A549 (cell line): ENCODE results near the gene SLC4A7. TPM values are rescaled to one million over a fixed set of nuclear protein-coding genes. Genes with fewer than 3 reads are reported as not detected.
"Not testable (repeated sequence)": the region's sequence is repeated elsewhere in the genome, so short reads cannot be mapped to it uniquely, and the experiment has no call there.

Source experiments
- ATAC-seq, 2 experiments: fragments of 200-7000 bp in 1 of 2; fragments of >200 bp in 1 of 2; cut with Nextera tagmentation in 1 of 2; cut with Tn5 transposase in 1 of 2; 3 replicates each; pipeline versions ENCODE4 v1.8.0 to v1.9.1; 2018 to 2020; ENCODE audit warnings: mild to moderate bottlenecking in 1 of 2, moderate library complexity in 1 of 2
- CTCF ChIA-PET: fragments of 300-600 bp; sonication (Branson Sonifier 250); formaldehyde crosslinking; extraction: SDS; loops from one replicate; lab custom pipeline; 2021; ENCODE audit warnings: antibody characterized with exemption, inconsistent platforms; lab: Yijun Ruan, JAX
- POLR2A ChIA-PET: fragments of 350-600 bp; formaldehyde crosslinking; extraction: SDS; loops from one replicate; lab custom pipeline; 2021; ENCODE audit warnings: antibody characterized with exemption, inconsistent platforms; lab: Yijun Ruan, JAX
- DNase-seq, 2 experiments: peaks; one replicate each; pipeline versions ENCODE4 v3.0.0 to v3.0.0-alpha.2; 2011 to 2016; ENCODE audit warnings: low read depth in 1 of 2, low spot score in 1 of 2
- FAIRE-seq: peaks from 2 replicates; lab custom pipeline; 2011; peaks lifted over from hg19 to GRCh38; lab: Jason Lieb, UNC
- H3K27ac ChIP-seq, 2 experiments: fragments of >200 bp; sonication (Bioruptor Twin); formaldehyde crosslinking; 3 replicates each; pipeline ENCODE4 v1.5.1; 2016 to 2017
- H3K4me1 ChIP-seq: fragments of >200 bp; sonication (Bioruptor Twin); formaldehyde crosslinking; 3 replicates; pipeline ENCODE4 v1.6.1; 2016
- H3K4me2 ChIP-seq: fragments of >200 bp; sonication (Bioruptor Twin); formaldehyde crosslinking; 3 replicates; pipeline ENCODE4 v1.6.1; 2016
- H3K4me3 ChIP-seq: fragments of >200 bp; sonication (Bioruptor Twin); formaldehyde crosslinking; 3 replicates; pipeline ENCODE4 v1.5.1; 2016
- H3K9me3 ChIP-seq: fragments of >200 bp; sonication (Bioruptor Twin); formaldehyde crosslinking; 3 replicates; pipeline ENCODE4 v1.6.1; 2016
- CEBPB ChIP-seq, 2 experiments: fragments of >200 bp in 1 of 2; sonication (Bioruptor Twin) in 1 of 2; formaldehyde crosslinking in 1 of 2; IDR thresholded peaks; 2 replicates each; pipeline ENCODE4 v1.6.1; 2012 to 2016
- CHD4 ChIP-seq: fragments of 200-600 bp; sonication (generic); IDR thresholded peaks from 2 replicates; pipeline ENCODE4 v1.6.1; 2016; ENCODE audit warnings: antibody characterized with exemption, mild to moderate bottlenecking, borderline replicate concordance
- FOSL2 ChIP-seq, 2 experiments: fragments of 450-650 bp in 1 of 2; fragments of >200 bp in 1 of 2; sonication (Bioruptor Twin) in 1 of 2; formaldehyde crosslinking; IDR thresholded peaks; 2 replicates each; pipeline versions ENCODE4 v1.5.0 to v1.6.1; 2016 to 2020; ENCODE audit warnings: mild to moderate bottlenecking in 1 of 2, moderate library complexity in 1 of 2
- FOXS1 ChIP-seq: fragments of 250-450 bp; sonication (Bioruptor Pico); IDR thresholded peaks from 2 replicates; pipeline ENCODE4 v1.5.0; 2020; ENCODE audit warnings: mild to moderate bottlenecking, moderate library complexity
- GATA3 ChIP-seq: IDR thresholded peaks from 2 replicates; pipeline ENCODE4 v1.6.1; 2012; ENCODE audit warnings: borderline replicate concordance
- HEYL ChIP-seq: fragments of 250-450 bp; sonication (Bioruptor Pico); IDR thresholded peaks from 2 replicates; pipeline ENCODE4 v1.8.0; 2021; ENCODE audit warnings: mild to moderate bottlenecking, moderate library complexity
- JUN ChIP-seq, 2 experiments: fragments of >200 bp; sonication (Bioruptor Twin); formaldehyde crosslinking; IDR thresholded peaks; 2 replicates in 1 of 2; 3 replicates in 1 of 2; pipeline ENCODE4 v1.6.1; 2016 to 2017
- JUNB ChIP-seq: fragments of >200 bp; sonication (Bioruptor Twin); formaldehyde crosslinking; IDR thresholded peaks from 2 replicates; pipeline ENCODE4 v1.6.1; 2016
- KDM5A ChIP-seq: fragments of 200-600 bp; sonication (generic); IDR thresholded peaks from 2 replicates; pipeline ENCODE4 v1.6.1; 2016; ENCODE audit warnings: antibody characterized with exemption, mild to moderate bottlenecking
- MAFK ChIP-seq: fragments of 450-650 bp; IDR thresholded peaks from 2 replicates; pipeline ENCODE4 v1.6.1; 2014; ENCODE audit not compliant: partially characterized antibody
- NPAS2 ChIP-seq: fragments of 250-450 bp; sonication (Bioruptor Pico); IDR thresholded peaks from 2 replicates; pipeline ENCODE4 v1.8.0; 2022; ENCODE audit warnings: mild to moderate bottlenecking, moderate library complexity, borderline replicate concordance
- POLR2AphosphoS2 ChIP-seq: conservative IDR thresholded peaks from 2 replicates; pipeline ENCODE4 v1.6.1; 2012; ENCODE audit warnings: low read length, improper control_type of control experiment, inconsistent platforms
- RAD21 ChIP-seq, 2 experiments: fragments of >200 bp in 1 of 2; sonication (Bioruptor Twin) in 1 of 2; formaldehyde crosslinking in 1 of 2; IDR thresholded peaks in 1 of 2; conservative IDR thresholded peaks in 1 of 2; 2 replicates in 1 of 2; 3 replicates in 1 of 2; pipeline ENCODE4 v1.6.1; 2012 to 2018; ENCODE audit warnings: inconsistent platforms in 1 of 2
- RFX5 ChIP-seq: fragments of 450-650 bp; IDR thresholded peaks from 2 replicates; pipeline ENCODE4 v1.7.1; 2014; ENCODE audit warnings: antibody characterized with exemption, mild to moderate bottlenecking, moderate library complexity
- WGBS: methylation state at CpG from one replicate; pipeline ENCODE4 v1.1.6; 2017; ENCODE audit errors: missing lambda C conversion rate; 5-methylcytosine and 5-hydroxymethylcytosine counted together
- polyA plus RNA-seq, 4 experiments: library from polyadenylated mRNA; depleted of rRNA in 3 of 4; stranded (reverse); fragments of >200 nt; fragmentation: RNase III in 1 of 4; extraction: RNeasy Plus Mini Kit Qiagen cat#74134 plus additional on column Dnase treatment in 1 of 4; gene quantifications; 2 replicates in 3 of 4; 3 replicates in 1 of 4; pipeline ENCODE4 v1.2.3, GENCODE V29; 2011 to 2017
- TF ChIP-seq, protein P1 (sequence below): fragments of 450-650 bp; IDR thresholded peaks from 2 replicates; pipeline ENCODE4 v1.6.1; 2014; ENCODE audit warnings: antibody characterized with exemption
- TF ChIP-seq, protein P2 (sequence below): IDR thresholded peaks from 2 replicates; pipeline ENCODE4 v1.6.1; 2012
- TF ChIP-seq, protein P3 (sequence below): fragments of 150-350 bp; IDR thresholded peaks from 2 replicates; pipeline ENCODE4 v1.6.1; 2014; ENCODE audit warnings: low read depth, mild to moderate bottlenecking, low read length
- TF ChIP-seq, protein P4 (sequence below): IDR thresholded peaks from 2 replicates; pipeline ENCODE4 v1.6.1; 2012

The SLC4A7 gene
- polyA plus RNA-seq, 2 of the 4 experiments (the other 2 are of a cell fraction) = 35.1 to 70.2 TPM

DNA sequence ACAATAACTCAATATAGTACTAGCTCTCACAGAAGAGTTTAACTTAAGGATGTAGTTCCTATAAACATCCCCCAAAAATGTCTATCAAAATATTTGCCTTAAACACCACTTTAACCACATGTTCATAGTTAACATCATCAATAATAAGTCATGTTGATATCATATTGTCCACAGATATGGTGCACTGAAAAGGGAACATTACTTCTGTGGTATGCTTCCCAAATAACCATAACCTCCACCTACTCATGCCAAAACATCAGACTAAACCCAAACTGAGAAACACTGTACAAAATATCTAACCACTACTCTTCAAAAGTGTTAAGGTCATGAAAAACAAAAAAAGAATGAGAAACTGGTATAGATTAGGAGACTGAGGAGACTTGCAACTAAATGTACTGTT is 32.9 kb downstream of the SLC4A7 start:
- ChIA-PET POLR2A (no interaction called here), CTCF (interaction anchor here (2.8 kb wide), 1 partner anchor 16 kb away, joined by 10 read pairs; no protein-coding TSS in a partner anchor)
- H3K4me1 ChIP-seq = peaks cover 39% of the 10 kb centered on the region
- H3K4me3 ChIP-seq = no peak overlapping the region
- H3K4me2 ChIP-seq = no peak overlapping the region
- TF ChIP-seq, protein P1, sequence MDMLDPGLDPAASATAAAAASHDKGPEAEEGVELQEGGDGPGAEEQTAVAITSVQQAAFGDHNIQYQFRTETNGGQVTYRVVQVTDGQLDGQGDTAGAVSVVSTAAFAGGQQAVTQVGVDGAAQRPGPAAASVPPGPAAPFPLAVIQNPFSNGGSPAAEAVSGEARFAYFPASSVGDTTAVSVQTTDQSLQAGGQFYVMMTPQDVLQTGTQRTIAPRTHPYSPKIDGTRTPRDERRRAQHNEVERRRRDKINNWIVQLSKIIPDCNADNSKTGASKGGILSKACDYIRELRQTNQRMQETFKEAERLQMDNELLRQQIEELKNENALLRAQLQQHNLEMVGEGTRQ = no peak
- no peak for FAIRE-seq
- no peak for DNase-seq
- no peak overlapping the region for H3K27ac ChIP-seq
- no peaks in the 10 kb centered on the region for H3K9me3 ChIP-seq
- ATAC-seq = peak in 1 of 2 experiments; percentile 27; a peak in 1 of 6 replicates

DNA sequence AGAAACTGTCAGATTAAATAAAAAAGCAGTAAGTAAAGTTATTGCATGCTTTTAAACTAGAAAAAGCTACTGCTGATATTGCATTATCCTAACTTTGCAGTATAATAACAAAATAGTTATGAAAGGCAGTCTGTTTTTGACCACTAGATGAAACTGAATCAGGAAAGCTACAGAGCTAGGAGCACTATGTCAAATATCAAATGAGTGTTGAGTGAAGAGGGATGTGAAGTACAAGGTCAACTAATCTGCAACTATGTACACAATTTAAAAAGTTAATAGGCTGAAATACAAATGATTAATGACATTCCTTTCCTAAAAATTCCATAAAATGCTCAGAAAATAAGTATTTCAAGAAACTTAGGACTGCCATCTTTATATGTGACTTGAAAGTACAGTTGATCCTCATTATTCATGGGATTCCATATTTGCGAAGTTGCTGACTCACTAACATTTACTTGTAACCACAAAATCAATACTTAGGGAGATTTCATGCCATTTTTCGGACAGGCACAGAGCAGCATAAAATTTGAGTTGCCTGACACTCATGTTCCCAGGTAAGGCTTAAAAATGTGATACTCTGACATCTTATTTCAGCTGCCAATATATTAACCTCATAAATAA is 34.5 kb downstream of the SLC4A7 start:
- CTCF ChIA-PET = interaction anchor here (1.4 to 2.8 kb wide), 3 partner anchors 18 to 138 kb away, joined by 3 to 10 read pairs (median 5); no protein-coding TSS in a partner anchor
- ATAC-seq (no peak; a peak in 1 of 6 replicates), DNase-seq (peak in 1 of 2 experiments; percentile 27), FAIRE-seq (no peak)
- Histone ChIP-seq H3K27ac (peak overlapping the region; percentile 4 to 59; a peak in 2 of 6 replicates), H3K9me3 (no peaks in the 10 kb centered on the region), H3K4me3 (no peak overlapping the region), H3K4me1 (peaks cover 32% of the 10 kb centered on the region), H3K4me2 (peak overlapping the region; percentile 31)
- 30% methylated on average over 2 of the region's 2 CpGs for WGBS
- no peak for TF ChIP-seq NPAS2 (CRISPR knock-in tag)
- TF ChIP-seq, protein P2, sequence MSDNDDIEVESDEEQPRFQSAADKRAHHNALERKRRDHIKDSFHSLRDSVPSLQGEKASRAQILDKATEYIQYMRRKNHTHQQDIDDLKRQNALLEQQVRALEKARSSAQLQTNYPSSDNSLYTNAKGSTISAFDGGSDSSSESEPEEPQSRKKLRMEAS = no peak
- TF ChIP-seq, protein P3, sequence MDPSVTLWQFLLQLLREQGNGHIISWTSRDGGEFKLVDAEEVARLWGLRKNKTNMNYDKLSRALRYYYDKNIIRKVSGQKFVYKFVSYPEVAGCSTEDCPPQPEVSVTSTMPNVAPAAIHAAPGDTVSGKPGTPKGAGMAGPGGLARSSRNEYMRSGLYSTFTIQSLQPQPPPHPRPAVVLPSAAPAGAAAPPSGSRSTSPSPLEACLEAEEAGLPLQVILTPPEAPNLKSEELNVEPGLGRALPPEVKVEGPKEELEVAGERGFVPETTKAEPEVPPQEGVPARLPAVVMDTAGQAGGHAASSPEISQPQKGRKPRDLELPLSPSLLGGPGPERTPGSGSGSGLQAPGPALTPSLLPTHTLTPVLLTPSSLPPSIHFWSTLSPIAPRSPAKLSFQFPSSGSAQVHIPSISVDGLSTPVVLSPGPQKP = no peak
- TF ChIP-seq MAFK = peak; percentile 71
- no peak for TF ChIP-seq POLR2AphosphoS2
- no peak for TF ChIP-seq FOSL2 (IDR thresholded peaks at IDR 0.05)
- TF ChIP-seq FOSL2 (CRISPR knock-in tag; IDR thresholded peaks at IDR 0.05) = peak; percentile 18; the same call in 1 of the 2 replicates
- no peak for TF ChIP-seq FOXS1 (CRISPR knock-in tag)
- POLR2A ChIA-PET = no interaction called here

DNA sequence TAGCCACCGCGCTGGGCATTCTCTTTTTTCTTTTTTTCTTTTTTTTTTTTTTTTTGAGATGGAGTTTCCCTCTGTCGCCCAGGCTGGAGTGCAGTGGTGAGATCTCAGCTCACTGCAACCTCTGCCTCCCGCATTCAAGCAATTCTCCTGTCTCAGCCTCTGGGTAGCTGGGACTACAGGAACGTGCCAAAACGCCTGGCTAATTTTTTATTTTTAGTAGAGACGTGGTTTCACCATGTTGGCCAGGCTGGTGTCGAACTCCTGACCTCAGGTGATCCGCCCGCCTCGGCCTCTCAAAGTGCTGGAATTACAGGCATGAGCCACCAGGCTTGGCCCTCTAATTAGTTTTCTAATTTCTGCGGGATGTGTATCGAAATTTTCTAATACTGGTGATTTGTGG is 41.2 kb downstream of the SLC4A7 start:
- POLR2A ChIA-PET, H3K27ac ChIP-seq, FAIRE-seq, H3K4me2 ChIP-seq, ATAC-seq, H3K4me3 ChIP-seq, CTCF ChIA-PET, H3K4me1 ChIP-seq, DNase-seq: not testable (repeated sequence)
- 96% methylated on average over 13 of the region's 13 CpGs for WGBS
- H3K9me3 ChIP-seq = peaks cover 22% of the 10 kb centered on the region

DNA sequence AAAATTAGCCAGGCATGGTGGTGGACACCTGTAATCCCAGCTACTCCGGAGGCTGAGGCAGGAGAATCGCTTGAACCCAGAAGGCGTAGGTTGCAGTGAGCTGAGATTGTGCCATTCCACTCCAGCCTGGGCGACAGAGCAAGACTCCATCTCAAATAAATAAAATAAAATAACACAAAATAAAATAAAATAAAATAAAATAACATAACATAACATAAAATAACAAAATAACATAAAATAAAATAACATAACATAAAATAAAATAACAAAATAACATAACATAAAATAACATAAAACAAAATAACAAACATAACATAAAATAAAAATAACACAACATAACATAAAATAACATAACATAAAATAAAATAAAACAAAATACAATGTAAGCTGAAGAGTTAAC is 45.8 kb downstream of the SLC4A7 start:
- FAIRE-seq, H3K4me2 ChIP-seq, H3K4me1 ChIP-seq, POLR2A ChIA-PET, DNase-seq, ATAC-seq, CTCF ChIA-PET, H3K27ac ChIP-seq, H3K4me3 ChIP-seq: not testable (repeated sequence)
- peaks cover 24% of the 10 kb centered on the region for H3K9me3 ChIP-seq
- WGBS = 98% methylated on average over 4 of the region's 4 CpGs

DNA sequence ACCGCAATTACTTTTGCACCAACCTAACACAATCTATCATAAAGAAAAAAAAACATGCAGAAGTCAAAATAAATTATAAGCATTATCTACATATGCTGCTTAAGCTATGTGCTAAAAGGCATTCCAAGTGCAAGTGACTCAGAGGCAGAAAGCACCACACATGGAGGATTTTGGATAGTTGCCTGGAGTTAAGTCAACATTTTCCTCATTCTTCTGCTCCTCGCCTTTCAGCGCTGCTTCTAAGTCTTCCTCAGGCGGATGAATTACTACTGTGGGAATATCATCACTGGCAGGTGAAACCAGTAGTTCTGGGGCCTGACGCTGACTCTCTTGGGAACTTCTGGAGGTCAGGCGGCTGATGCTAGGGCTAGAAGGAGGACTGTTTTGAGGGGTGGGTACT is 53.1 kb downstream of the SLC4A7 start:
- FAIRE-seq (peak; percentile 95), ATAC-seq (peak; percentile 90 to 93), DNase-seq (peak; percentile 23 to 87)
- ChIA-PET CTCF (interaction anchor here (1.1 to 1.7 kb wide), 2 partner anchors 19 to 250 kb away, joined by 3 to 5 read pairs; no protein-coding TSS in a partner anchor), POLR2A (no interaction called here)
- 16% methylated on average over 6 of the region's 6 CpGs for WGBS
- peak overlapping the region; percentile 68 for H3K4me2 ChIP-seq
- no peaks in the 10 kb centered on the region for H3K9me3 ChIP-seq
- peaks cover 60% of the 10 kb centered on the region for H3K4me1 ChIP-seq
- peak overlapping the region; percentile 57 to 84; a peak in 5 of 6 replicates for H3K27ac ChIP-seq
- H3K4me3 ChIP-seq = no peak overlapping the region
- TF ChIP-seq JUNB (peak; percentile 51; the same call in 1 of the 2 replicates), JUN (IDR thresholded peaks at IDR 0.05) (peak in 1 of 2 experiments; percentile 64; a peak in 1 of 5 replicates), CEBPB (IDR thresholded peaks at IDR 0.05) (peak in 1 of 2 experiments; percentile 58; a peak in 1 of 4 replicates), GATA3 (peak; percentile 75), RFX5 (no peak), HEYL (CRISPR knock-in tag) (no peak), CHD4 (no peak), RAD21 (conservative IDR thresholded peaks at IDR 0.05 in 1 of 2, IDR thresholded peaks at IDR 0.05 in 1 of 2) (0 out of 5 replicates have a peak, but pooled peaks of 1 of the 2 experiments have one; percentile 11), FOSL2 (IDR thresholded peaks at IDR 0.05) (peak; percentile 71), FOSL2 (CRISPR knock-in tag; IDR thresholded peaks at IDR 0.05) (peak; percentile 78), KDM5A (no peak)
- TF ChIP-seq, protein P2 = peak; percentile 78
- TF ChIP-seq, protein P3 = no peak
- TF ChIP-seq, protein P4, sequence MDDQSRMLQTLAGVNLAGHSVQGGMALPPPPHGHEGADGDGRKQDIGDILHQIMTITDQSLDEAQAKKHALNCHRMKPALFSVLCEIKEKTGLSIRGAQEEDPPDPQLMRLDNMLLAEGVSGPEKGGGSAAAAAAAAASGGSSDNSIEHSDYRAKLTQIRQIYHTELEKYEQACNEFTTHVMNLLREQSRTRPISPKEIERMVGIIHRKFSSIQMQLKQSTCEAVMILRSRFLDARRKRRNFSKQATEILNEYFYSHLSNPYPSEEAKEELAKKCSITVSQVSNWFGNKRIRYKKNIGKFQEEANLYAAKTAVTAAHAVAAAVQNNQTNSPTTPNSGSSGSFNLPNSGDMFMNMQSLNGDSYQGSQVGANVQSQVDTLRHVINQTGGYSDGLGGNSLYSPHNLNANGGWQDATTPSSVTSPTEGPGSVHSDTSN = 0 out of 2 replicates have a peak, but pooled peaks have one; percentile 45
